ENCODE measurements around the gene ZNF385B. TPM values are rescaled to one million over a fixed set of nuclear protein-coding genes. Genes with fewer than 3 reads are reported as not detected.

Gene ZNF385B
- polyA plus RNA-seq, 1 of the 3 experiments (the other 2 are of a cell fraction), result 0.16 TPM

DNA sequence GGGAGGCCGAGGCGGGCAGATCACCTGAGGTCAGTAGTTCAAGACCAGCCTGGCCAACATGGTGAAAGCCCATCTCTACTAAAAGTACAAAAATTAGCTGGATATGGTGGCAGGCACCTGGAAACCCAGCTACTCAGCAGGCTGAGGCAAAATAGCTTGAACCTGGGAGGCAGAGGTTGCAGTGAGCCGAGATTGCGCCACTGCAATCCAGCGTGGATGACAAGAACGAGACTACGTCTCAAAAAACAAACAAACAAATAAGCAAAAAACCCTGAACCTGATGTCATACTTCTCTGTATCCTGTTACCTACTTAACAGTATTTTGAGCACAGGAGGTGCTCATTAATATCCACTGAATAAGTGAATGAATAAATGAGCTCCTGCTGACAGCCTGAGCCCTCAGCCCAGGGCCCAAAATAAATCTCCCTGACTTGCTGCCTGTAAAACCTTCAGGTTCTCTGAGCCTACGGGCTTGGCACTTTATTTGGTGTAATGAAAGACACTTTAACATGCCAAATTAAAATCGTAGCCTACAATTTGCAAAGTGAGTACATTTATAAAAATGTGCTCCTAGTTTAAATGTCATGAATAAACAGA lies 215.1 kb downstream of the ZNF385B start:
- no peak overlapping the region for H3K4me2 ChIP-seq
- no peaks in the 10 kb centered on the region for H3K9me2 ChIP-seq
- H3K27ac ChIP-seq (ENCODE audit: low read depth in 2 of 2, low read length in 1 of 2), result no peak overlapping the region
- TF ChIP-seq MAX (IDR thresholded peaks at IDR 0.05; ENCODE audit: low read depth), result no peak
- no peak for DNase-seq
- H3K4me3 ChIP-seq (ENCODE audit: low read depth in 2 of 2, low read length in 1 of 2), result no peak overlapping the region
- POLR2A ChIA-PET, result no interaction called here
- CTCF ChIA-PET, result interaction anchor here (0.7 to 0.9 kb wide), 2 partner anchors 194 to 224 kb away, joined by 3 read pairs; no protein-coding TSS in a partner anchor
- no peaks in the 10 kb centered on the region for H3K9me3 ChIP-seq
- WGBS (ENCODE audit: low lambda C conversion rate), result 82% methylated on average over 9 of the region's 9 CpGs
- no peak overlapping the region for H2AFZ ChIP-seq (ENCODE audit: low read depth)
- no peaks in the 10 kb centered on the region for H3F3A ChIP-seq (replicated peaks; ENCODE audit: insufficient read depth)
- H3K79me2 ChIP-seq (ENCODE audit: insufficient read depth), result no peaks in the 10 kb centered on the region
- no peak overlapping the region for H3K9ac ChIP-seq
- H3K27me3 ChIP-seq (ENCODE audit: insufficient read depth), result no peaks in the 10 kb centered on the region
- peaks cover 0 to 2% of the 10 kb centered on the region in 2 experiments; a peak in 1 of 4 replicates for H3K4me1 ChIP-seq (ENCODE audit: control insufficient read depth in 1 of 2, insufficient read depth in 2 of 2, low read depth in 1 of 2, low read length in 1 of 2)
- no peaks in the 10 kb centered on the region for H4K20me1 ChIP-seq (ENCODE audit: insufficient read depth)
- no peaks in the 10 kb centered on the region for H3K36me3 ChIP-seq (replicated peaks in 1 of 2; ENCODE audit: control insufficient read depth in 1 of 2, insufficient read depth in 2 of 2, low read length in 1 of 2)

GRCh38 chr2:179645047-179645446 lies 216.4 kb downstream of the ZNF385B start:
- CTCF ChIA-PET, result no interaction called here
- H3K36me3 ChIP-seq (replicated peaks in 1 of 2; ENCODE audit: control insufficient read depth in 1 of 2, insufficient read depth in 2 of 2, low read length in 1 of 2), result no peaks in the 10 kb centered on the region
- TF ChIP-seq, protein P1, sequence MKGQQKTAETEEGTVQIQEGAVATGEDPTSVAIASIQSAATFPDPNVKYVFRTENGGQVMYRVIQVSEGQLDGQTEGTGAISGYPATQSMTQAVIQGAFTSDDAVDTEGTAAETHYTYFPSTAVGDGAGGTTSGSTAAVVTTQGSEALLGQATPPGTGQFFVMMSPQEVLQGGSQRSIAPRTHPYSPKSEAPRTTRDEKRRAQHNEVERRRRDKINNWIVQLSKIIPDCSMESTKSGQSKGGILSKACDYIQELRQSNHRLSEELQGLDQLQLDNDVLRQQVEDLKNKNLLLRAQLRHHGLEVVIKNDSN (IDR thresholded peaks at IDR 0.05; ENCODE audit: borderline replicate concordance, low read depth), result no peak
- TF ChIP-seq SMC3 (IDR thresholded peaks at IDR 0.05; ENCODE audit: low read depth, low read length), result no peak
- TF ChIP-seq POLR2AphosphoS5 (IDR thresholded peaks at IDR 0.05; ENCODE audit: low read depth, low read length), result no peak
- TF ChIP-seq GABPA (IDR thresholded peaks at IDR 0.05; ENCODE audit: low read depth), result no peak

GRCh38 chr2:179642462-179642861 lies 218.9 kb downstream of the ZNF385B start:
- ChIA-PET CTCF (no interaction called here), POLR2A (no interaction called here)
- H3K36me3 ChIP-seq (replicated peaks in 1 of 2; ENCODE audit: control insufficient read depth in 1 of 2, insufficient read depth in 2 of 2, low read length in 1 of 2), result no peaks in the 10 kb centered on the region
- H3K27me3 ChIP-seq (ENCODE audit: insufficient read depth), result no peaks in the 10 kb centered on the region
- H3F3A ChIP-seq (replicated peaks; ENCODE audit: insufficient read depth), result no peaks in the 10 kb centered on the region
- no peaks in the 10 kb centered on the region for H3K9me3 ChIP-seq
- no peaks in the 10 kb centered on the region for H4K20me1 ChIP-seq (ENCODE audit: insufficient read depth)
- H3K4me1 ChIP-seq (ENCODE audit: control insufficient read depth in 1 of 2, insufficient read depth in 2 of 2, low read depth in 1 of 2, low read length in 1 of 2), result peaks cover 0 to 2% of the 10 kb centered on the region in 2 experiments; a peak in 2 of 4 replicates
- no peak overlapping the region for H3K27ac ChIP-seq (ENCODE audit: low read depth in 2 of 2, low read length in 1 of 2)
- H3K4me2 ChIP-seq, result no peak overlapping the region
- no peaks in the 10 kb centered on the region for H3K79me2 ChIP-seq (ENCODE audit: insufficient read depth)
- no peaks in the 10 kb centered on the region for H3K9me2 ChIP-seq
- no peak overlapping the region for H2AFZ ChIP-seq (ENCODE audit: low read depth)
- no peak for DNase-seq
- 77% methylated on average over 2 of the region's 2 CpGs for WGBS (ENCODE audit: low lambda C conversion rate)
- H3K9ac ChIP-seq, result no peak overlapping the region
- no peak overlapping the region for H3K4me3 ChIP-seq (ENCODE audit: low read depth in 2 of 2, low read length in 1 of 2)
- TF ChIP-seq RXRA (IDR thresholded peaks at IDR 0.05; ENCODE audit: borderline replicate concordance, low read depth), result no peak
- no peak for TF ChIP-seq POLR2AphosphoS5 (IDR thresholded peaks at IDR 0.05; ENCODE audit: low read depth, low read length)
- TF ChIP-seq RFX5 (IDR thresholded peaks at IDR 0.05; ENCODE audit: low read length), result no peak
- no peak for TF ChIP-seq MAX (IDR thresholded peaks at IDR 0.05; ENCODE audit: low read depth)
- TF ChIP-seq EP300 (IDR thresholded peaks at IDR 0.05; ENCODE audit: borderline replicate concordance in 1 of 2, low read depth in 1 of 2, low read length in 1 of 2), result no peak
- TF ChIP-seq MEF2A (IDR thresholded peaks at IDR 0.05; ENCODE audit: borderline replicate concordance, low read depth), result no peak
- TF ChIP-seq, protein P2, sequence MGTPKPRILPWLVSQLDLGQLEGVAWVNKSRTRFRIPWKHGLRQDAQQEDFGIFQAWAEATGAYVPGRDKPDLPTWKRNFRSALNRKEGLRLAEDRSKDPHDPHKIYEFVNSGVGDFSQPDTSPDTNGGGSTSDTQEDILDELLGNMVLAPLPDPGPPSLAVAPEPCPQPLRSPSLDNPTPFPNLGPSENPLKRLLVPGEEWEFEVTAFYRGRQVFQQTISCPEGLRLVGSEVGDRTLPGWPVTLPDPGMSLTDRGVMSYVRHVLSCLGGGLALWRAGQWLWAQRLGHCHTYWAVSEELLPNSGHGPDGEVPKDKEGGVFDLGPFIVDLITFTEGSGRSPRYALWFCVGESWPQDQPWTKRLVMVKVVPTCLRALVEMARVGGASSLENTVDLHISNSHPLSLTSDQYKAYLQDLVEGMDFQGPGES (IDR thresholded peaks at IDR 0.05; ENCODE audit: low read depth, low read length), result no peak
- no peak for TF ChIP-seq FOSL2 (IDR thresholded peaks at IDR 0.05; ENCODE audit: borderline replicate concordance, low read depth)
- no peak for TF ChIP-seq SIN3A (IDR thresholded peaks at IDR 0.05; ENCODE audit: borderline replicate concordance, low read depth, low read length)
- no peak for TF ChIP-seq GATA2 (CRISPR knock-in tag; IDR thresholded peaks at IDR 0.05)
- TF ChIP-seq MXI1 (IDR thresholded peaks at IDR 0.05; ENCODE audit: low read depth, low read length), result no peak
- no peak for TF ChIP-seq GABPA (IDR thresholded peaks at IDR 0.05; ENCODE audit: low read depth)
- no peak for TF ChIP-seq JUND (IDR thresholded peaks at IDR 0.05)
- TF ChIP-seq, protein P3, sequence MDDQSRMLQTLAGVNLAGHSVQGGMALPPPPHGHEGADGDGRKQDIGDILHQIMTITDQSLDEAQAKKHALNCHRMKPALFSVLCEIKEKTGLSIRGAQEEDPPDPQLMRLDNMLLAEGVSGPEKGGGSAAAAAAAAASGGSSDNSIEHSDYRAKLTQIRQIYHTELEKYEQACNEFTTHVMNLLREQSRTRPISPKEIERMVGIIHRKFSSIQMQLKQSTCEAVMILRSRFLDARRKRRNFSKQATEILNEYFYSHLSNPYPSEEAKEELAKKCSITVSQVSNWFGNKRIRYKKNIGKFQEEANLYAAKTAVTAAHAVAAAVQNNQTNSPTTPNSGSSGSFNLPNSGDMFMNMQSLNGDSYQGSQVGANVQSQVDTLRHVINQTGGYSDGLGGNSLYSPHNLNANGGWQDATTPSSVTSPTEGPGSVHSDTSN (IDR thresholded peaks at IDR 0.05), result no peak
- TF ChIP-seq TAF1 (IDR thresholded peaks at IDR 0.05; ENCODE audit: borderline replicate concordance, low read depth, low read length), result no peak
- TF ChIP-seq TEAD4 (IDR thresholded peaks at IDR 0.05; ENCODE audit: borderline replicate concordance, insufficient read depth), result no peak

More at GRCh38 chr2:179645047-179645446, 216.4 kb downstream of the ZNF385B start:
- H3K9ac ChIP-seq, result no peak overlapping the region
- POLR2A ChIA-PET, result no interaction called here
- no peak overlapping the region for H3K4me3 ChIP-seq (ENCODE audit: low read depth in 2 of 2, low read length in 1 of 2)
- H3K9me2 ChIP-seq, result no peaks in the 10 kb centered on the region
- H3F3A ChIP-seq (replicated peaks; ENCODE audit: insufficient read depth), result no peaks in the 10 kb centered on the region
- no peak overlapping the region for H3K4me2 ChIP-seq
- no peak overlapping the region for H2AFZ ChIP-seq (ENCODE audit: low read depth)
- H3K27me3 ChIP-seq (ENCODE audit: insufficient read depth), result no peaks in the 10 kb centered on the region
- no peak overlapping the region for H3K27ac ChIP-seq (ENCODE audit: low read depth in 2 of 2, low read length in 1 of 2)
- peaks cover 0 to 2% of the 10 kb centered on the region in 2 experiments; a peak in 1 of 4 replicates for H3K4me1 ChIP-seq (ENCODE audit: control insufficient read depth in 1 of 2, insufficient read depth in 2 of 2, low read depth in 1 of 2, low read length in 1 of 2)
- H3K79me2 ChIP-seq (ENCODE audit: insufficient read depth), result no peaks in the 10 kb centered on the region
- 93% methylated on average over 2 of the region's 2 CpGs for WGBS (ENCODE audit: low lambda C conversion rate)
- no peak for DNase-seq
- H3K9me3 ChIP-seq, result no peaks in the 10 kb centered on the region
- no peaks in the 10 kb centered on the region for H4K20me1 ChIP-seq (ENCODE audit: insufficient read depth)
